Omental fat pad (tissue), 4 donors: ENCODE data around the gene RGS6. TPM values are rescaled to one million over a fixed set of nuclear protein-coding genes. Genes with fewer than 3 reads are reported as not detected.

Source experiments
- ATAC-seq: fragments of 150-250 bp; one replicate; pipeline ENCODE4 v1.9.1; 2016; ENCODE audit warnings: mild to moderate bottlenecking, moderate library complexity; ENCODE audit not compliant: low FRiP score
- DNase-seq: peaks from one replicate; pipeline ENCODE4 v3.0.0-alpha.2; 2019; ENCODE audit warnings: low spot score
- CTCF ChIP-seq, 3 donors: fragments of 450-650 bp; IDR thresholded peaks; one replicate each; pipeline ENCODE4 v1.5.1; 2016 to 2017; ENCODE audit warnings: antibody characterized with exemption in 3 of 3, mild to moderate bottlenecking in 3 of 3, moderate library complexity in 2 of 3
- total RNA-seq, 4 donors: library from RNA; depleted of rRNA; stranded (reverse); fragments of >200 nt; gene quantifications; one replicate each; pipeline ENCODE4 v1.1.0, GENCODE V29; 2016

Gene RGS6
- total RNA-seq, 4 donors from 2014 or later: 5.2 to 27.3 (median 6.9) TPM

GRCh38 chr14:71966528-71966927 is 34.3 kb downstream of the RGS6 start:
- ATAC-seq (no peak), DNase-seq (no peak)
- TF ChIP-seq CTCF (IDR thresholded peaks at IDR 0.05): no peak

GRCh38 chr14:71967704-71968103 is 35.5 kb downstream of the RGS6 start:
- DNase-seq: no peak
- ATAC-seq: no peak
- TF ChIP-seq CTCF (IDR thresholded peaks at IDR 0.05): no peak

GRCh38 chr14:71970272-71970671 is 38.0 kb downstream of the RGS6 start:
- DNase-seq: no peak
- TF ChIP-seq CTCF (IDR thresholded peaks at IDR 0.05): no peak
- no peak for ATAC-seq

GRCh38 chr14:71985538-71986189 is 53.4 kb downstream of the RGS6 start:
- ATAC-seq (no peak), DNase-seq (no peak)
- no peak for TF ChIP-seq CTCF (IDR thresholded peaks at IDR 0.05)

- no peak for ATAC-seq
- no peak for TF ChIP-seq CTCF (IDR thresholded peaks at IDR 0.05)
- DNase-seq: no peak
These were observed 56.2 kb downstream of the RGS6 start for GRCh38 chr14:71988476-71988875.

GRCh38 chr14:71988939-71989338 is 56.7 kb downstream of the RGS6 start:
- no peak for DNase-seq
- no peak for TF ChIP-seq CTCF (IDR thresholded peaks at IDR 0.05)
- ATAC-seq: no peak

GRCh38 chr14:71994416-71994815 is 62.2 kb downstream of the RGS6 start:
- DNase-seq (no peak), ATAC-seq (no peak)
- no peak for TF ChIP-seq CTCF (IDR thresholded peaks at IDR 0.05)
